Activated T-cell treated with anti-CD3 and anti-CD28 coated beads, Interleukin-2, amount 50 U/mL, for 4 hours (primary cell): Measurements from ENCODE around the gene RECK. TPM values are rescaled to one million over a fixed set of nuclear protein-coding genes. Genes with fewer than 3 reads are reported as not detected.
"Not testable (repeated sequence)": the region's sequence is repeated elsewhere in the genome, so short reads cannot be mapped to it uniquely, and the experiment has no call there.

ENCODE experiments used
- ATAC-seq, 2 donors: fragments of 200-7000 bp; cut with Tn5 transposase; one replicate each; pipeline ENCODE4 v1.10.0; 2021
- DNase-seq: peaks from one replicate; pipeline ENCODE4 v3.0.0-alpha.2; 2020
- H3K27me3 Mint-ChIP-seq: one replicate; pipeline ENCODE4 v1.8.0; 2021; ENCODE audit warnings: low read depth, mixed read lengths
- H3K36me3 Mint-ChIP-seq: one replicate; pipeline ENCODE4 v1.8.0; 2022; ENCODE audit warnings: mixed read lengths; ENCODE audit not compliant: insufficient read depth
- H3K4me1 Mint-ChIP-seq: one replicate; pipeline ENCODE4 v1.8.0; 2021; ENCODE audit warnings: low read depth, mixed read lengths
- H3K4me3 Mint-ChIP-seq: one replicate; pipeline ENCODE4 v1.8.0; 2021; ENCODE audit warnings: mild to moderate bottlenecking, moderate library complexity, mixed read lengths
- H3K9me3 Mint-ChIP-seq: one replicate; pipeline ENCODE4 v1.8.0; 2021; ENCODE audit warnings: mixed read lengths
- total RNA-seq, 3 donors: library from RNA; stranded (reverse); gene quantifications; one replicate each; pipeline ENCODE4 v1.2.1, GENCODE V29; 2021

Gene RECK
- total RNA-seq, 3 donors from 2014 or later = 2.0 to 2.4 (median 2.0) TPM

GRCh38 chr9:36150574-36151315 lies 114.0 kb downstream of the RECK start:
- H3K4me1 Mint-ChIP-seq = peaks cover 80% of the 10 kb centered on the region

GRCh38 chr9:36151316-36152210 lies 114.8 kb downstream of the RECK start:
- ATAC-seq (peak; percentile 95 to 98), DNase-seq (peak; percentile 83)
- H3K36me3 Mint-ChIP-seq = peaks cover 14% of the 10 kb centered on the region
- H3K27me3 Mint-ChIP-seq = no peaks in the 10 kb centered on the region
- peaks cover 73% of the 10 kb centered on the region for H3K4me1 Mint-ChIP-seq
- H3K4me3 Mint-ChIP-seq = peak overlapping the region; percentile 63
- no peaks in the 10 kb centered on the region for H3K9me3 Mint-ChIP-seq

More at GRCh38 chr9:36150574-36151315, 114.0 kb downstream of the RECK start:
- Mint-ChIP-seq H3K36me3 (peaks cover 19% of the 10 kb centered on the region), H3K4me3 (peak overlapping the region; percentile 63), H3K27me3 (no peaks in the 10 kb centered on the region), H3K9me3 (peaks cover 7% of the 10 kb centered on the region)
- ATAC-seq (no peak), DNase-seq (no peak)

DNA sequence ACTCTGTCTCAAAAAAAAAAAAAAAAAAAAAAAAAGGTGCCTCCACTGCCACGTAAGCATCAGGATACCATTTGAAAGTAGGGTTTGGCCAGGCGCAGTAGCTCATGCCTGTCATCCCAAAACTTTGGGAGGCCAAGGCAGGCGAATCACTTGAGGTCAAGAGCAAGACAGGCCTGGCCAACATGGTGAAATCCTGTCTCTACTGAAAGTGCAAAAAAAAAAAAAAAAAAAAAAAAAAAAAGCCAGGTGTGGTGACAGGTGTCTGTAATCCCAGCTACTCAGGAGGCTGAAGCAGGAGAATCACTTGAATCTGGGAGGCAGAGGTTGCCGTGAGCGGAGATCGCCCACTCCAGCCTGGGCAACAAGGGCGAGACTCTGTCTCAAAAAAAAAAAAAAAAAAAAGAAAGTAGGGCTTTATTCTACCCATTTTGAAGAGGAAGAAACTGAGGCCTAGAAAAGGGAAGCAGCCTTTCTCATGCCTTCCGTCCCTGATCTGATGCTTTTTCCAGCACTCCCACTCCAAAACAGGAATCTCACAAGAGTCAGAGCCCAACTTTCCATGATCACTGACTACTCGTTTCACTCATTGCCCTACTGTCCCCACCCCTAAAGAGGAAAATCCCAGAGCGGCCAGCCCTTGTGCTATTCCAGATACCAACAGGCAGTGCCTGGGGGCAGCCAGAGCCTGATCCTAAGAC lies 116.2 kb downstream of the RECK start:
- DNase-seq = no peak

DNA sequence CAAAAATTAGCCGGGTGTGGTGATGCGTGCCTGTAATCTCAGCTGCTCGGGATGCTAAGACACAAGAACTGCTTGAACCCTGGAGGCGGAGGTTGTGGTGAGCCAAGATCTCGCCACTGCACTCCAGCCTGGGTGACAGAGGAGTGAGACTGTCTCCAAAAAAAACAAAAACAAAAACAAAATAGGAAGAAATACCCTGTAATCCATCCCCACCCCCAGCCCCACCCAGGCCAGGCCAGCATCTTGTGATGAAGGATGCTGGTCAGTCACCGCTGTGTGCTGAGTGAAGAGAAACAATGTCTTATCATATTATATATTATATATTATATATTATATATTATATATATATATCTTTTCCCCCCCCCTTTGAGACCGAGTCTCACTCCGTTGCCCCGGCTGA lies 117.0 kb downstream of the RECK start:
- Mint-ChIP-seq H3K36me3 (peaks cover 17% of the 10 kb centered on the region), H3K27me3 (no peaks in the 10 kb centered on the region), H3K9me3 (no peaks in the 10 kb centered on the region), H3K4me3 (no peak overlapping the region), H3K4me1 (peaks cover 59% of the 10 kb centered on the region)
- ATAC-seq (no peak), DNase-seq (no peak)

More for the DNA sequence above, 116.2 kb downstream of the RECK start:
- Mint-ChIP-seq H3K9me3 (no peaks in the 10 kb centered on the region), H3K36me3 (peaks cover 11% of the 10 kb centered on the region), H3K4me1 (peaks cover 62% of the 10 kb centered on the region), H3K27me3 (no peaks in the 10 kb centered on the region), H3K4me3 (no peak overlapping the region)
- ATAC-seq = no peak

GRCh38 chr9:36154331-36154952 lies 117.7 kb downstream of the RECK start:
- ATAC-seq = no peak
- peaks cover 20% of the 10 kb centered on the region for H3K36me3 Mint-ChIP-seq
- no peaks in the 10 kb centered on the region for H3K9me3 Mint-ChIP-seq
- H3K4me3 Mint-ChIP-seq = peak overlapping the region; percentile 2
- peaks cover 55% of the 10 kb centered on the region for H3K4me1 Mint-ChIP-seq
- H3K27me3 Mint-ChIP-seq = no peaks in the 10 kb centered on the region
- DNase-seq = no peak

- peaks cover 42% of the 10 kb centered on the region for H3K4me1 Mint-ChIP-seq
- H3K4me3 Mint-ChIP-seq = no peak overlapping the region
- no peak for ATAC-seq
- H3K9me3 Mint-ChIP-seq = no peaks in the 10 kb centered on the region
- no peak for DNase-seq
- H3K36me3 Mint-ChIP-seq = peaks cover 22% of the 10 kb centered on the region
- no peaks in the 10 kb centered on the region for H3K27me3 Mint-ChIP-seq
These were observed 119.4 kb downstream of the RECK start for GRCh38 chr9:36156116-36156515.

- no peak overlapping the region for H3K4me3 Mint-ChIP-seq
- DNase-seq (no peak), ATAC-seq (no peak)
- no peaks in the 10 kb centered on the region for H3K27me3 Mint-ChIP-seq
- H3K4me1 Mint-ChIP-seq = peaks cover 25% of the 10 kb centered on the region
- peaks cover 22% of the 10 kb centered on the region for H3K36me3 Mint-ChIP-seq
- no peaks in the 10 kb centered on the region for H3K9me3 Mint-ChIP-seq
These were observed 121.4 kb downstream of the RECK start for GRCh38 chr9:36158122-36158521.

DNA sequence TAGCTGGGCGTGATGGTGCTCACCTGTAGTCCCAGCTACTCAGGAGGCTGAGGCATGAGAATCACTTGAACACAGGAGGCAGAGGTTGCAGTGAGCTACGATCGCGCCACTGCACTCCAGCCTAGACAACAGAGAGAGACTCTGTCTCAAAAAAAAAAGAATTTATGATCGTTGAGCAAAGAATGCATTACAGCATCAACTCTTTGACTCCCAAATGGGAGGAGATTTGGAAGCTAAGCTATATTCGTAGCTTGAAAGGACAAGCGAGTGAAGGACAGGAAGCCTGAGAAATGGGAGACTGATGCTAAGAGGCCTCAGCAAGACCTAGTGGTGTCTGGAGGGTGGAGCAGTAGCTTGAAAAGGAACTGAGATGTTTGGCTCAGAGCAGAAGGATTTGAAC lies 122.2 kb downstream of the RECK start:
- Mint-ChIP-seq H3K4me1 (peaks cover 18% of the 10 kb centered on the region), H3K36me3 (peaks cover 22% of the 10 kb centered on the region), H3K4me3 (no peak overlapping the region)

GRCh38 chr9:36159509-36159908 lies 122.8 kb downstream of the RECK start:
- H3K4me1 Mint-ChIP-seq = peaks cover 13% of the 10 kb centered on the region
- H3K9me3 Mint-ChIP-seq, DNase-seq, H3K4me3 Mint-ChIP-seq, H3K27me3 Mint-ChIP-seq, ATAC-seq: not testable (repeated sequence)
- H3K36me3 Mint-ChIP-seq = peaks cover 19% of the 10 kb centered on the region

More for the DNA sequence above, 122.2 kb downstream of the RECK start:
- no peaks in the 10 kb centered on the region for H3K9me3 Mint-ChIP-seq
- ATAC-seq (no peak), DNase-seq (no peak)
- H3K27me3 Mint-ChIP-seq = no peaks in the 10 kb centered on the region

DNA sequence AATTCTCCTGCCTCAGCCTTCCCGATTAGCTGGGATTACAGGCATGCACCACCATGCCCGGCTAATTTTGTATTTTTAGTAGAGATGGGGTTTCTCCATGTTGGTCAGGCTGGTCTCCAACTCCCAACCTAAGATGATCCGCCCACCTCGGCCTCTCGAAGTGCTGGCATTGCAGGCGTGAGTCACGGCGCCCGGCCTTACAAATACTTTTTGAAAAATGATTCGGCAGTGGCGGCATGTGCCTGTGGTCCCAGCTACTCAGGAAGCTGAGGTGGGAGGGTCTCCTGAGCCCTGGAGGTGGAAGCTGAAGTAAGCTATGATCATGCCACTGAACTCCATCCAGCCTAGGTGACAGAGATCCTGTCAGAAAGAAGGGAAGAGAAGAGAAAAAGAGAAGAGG lies 123.4 kb downstream of the RECK start:
- H3K27me3 Mint-ChIP-seq, H3K4me3 Mint-ChIP-seq, H3K9me3 Mint-ChIP-seq, DNase-seq, H3K4me1 Mint-ChIP-seq, ATAC-seq: not testable (repeated sequence)
- peaks cover 17% of the 10 kb centered on the region for H3K36me3 Mint-ChIP-seq

GRCh38 chr9:36161187-36161586 lies 124.5 kb downstream of the RECK start:
- H3K27me3 Mint-ChIP-seq = no peaks in the 10 kb centered on the region
- peaks cover 17% of the 10 kb centered on the region for H3K36me3 Mint-ChIP-seq
- no peak for ATAC-seq
- H3K4me1 Mint-ChIP-seq = peaks cover 9% of the 10 kb centered on the region
- H3K4me3 Mint-ChIP-seq = no peak overlapping the region
- DNase-seq = no peak
- no peaks in the 10 kb centered on the region for H3K9me3 Mint-ChIP-seq

DNA sequence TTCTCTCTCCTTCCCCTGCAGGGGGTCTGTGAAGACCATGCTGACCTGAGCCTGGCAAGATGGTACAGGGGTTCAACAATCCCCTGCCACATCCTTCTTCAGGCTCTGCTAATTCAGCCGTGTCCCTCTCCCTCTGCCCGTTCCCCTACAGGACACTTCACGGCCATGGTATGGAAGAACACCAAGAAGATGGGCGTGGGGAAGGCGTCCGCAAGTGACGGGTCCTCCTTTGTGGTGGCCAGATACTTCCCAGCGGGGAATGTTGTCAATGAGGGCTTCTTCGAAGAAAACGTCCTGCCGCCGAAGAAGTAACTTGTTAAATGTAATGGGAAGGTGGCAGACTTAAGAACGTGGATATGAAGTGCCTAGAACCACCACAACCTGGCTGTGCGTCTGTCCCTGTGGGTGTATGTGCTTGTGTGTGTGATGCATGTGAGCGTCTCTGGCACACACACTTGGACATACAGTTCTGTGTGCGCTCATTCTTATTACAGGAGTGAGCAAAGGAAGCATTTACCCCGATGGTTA lies 125.6 kb downstream of the RECK start:
- Mint-ChIP-seq H3K9me3 (no peaks in the 10 kb centered on the region), H3K4me3 (no peak overlapping the region), H3K4me1 (peaks cover 12% of the 10 kb centered on the region), H3K27me3 (no peaks in the 10 kb centered on the region), H3K36me3 (peaks cover 13% of the 10 kb centered on the region)
- no peak for DNase-seq
- no peak for ATAC-seq

GRCh38 chr9:36163049-36163785 lies 126.5 kb downstream of the RECK start:
- DNase-seq = no peak
- Mint-ChIP-seq H3K36me3 (peaks cover 11% of the 10 kb centered on the region), H3K27me3 (no peaks in the 10 kb centered on the region), H3K9me3 (no peaks in the 10 kb centered on the region), H3K4me1 (peaks cover 10% of the 10 kb centered on the region), H3K4me3 (no peak overlapping the region)
- no peak for ATAC-seq
